Measurements from ENCODE around the gene POC1A. TPM values are rescaled to one million over a fixed set of nuclear protein-coding genes. Genes with fewer than 3 reads are reported as not detected.

POC1A gene
- total and polyA plus RNA-seq, 2 donors (not counting 1 experiment from before 2014, with no cell fraction given): 3.8 to 17.7 TPM

DNA sequence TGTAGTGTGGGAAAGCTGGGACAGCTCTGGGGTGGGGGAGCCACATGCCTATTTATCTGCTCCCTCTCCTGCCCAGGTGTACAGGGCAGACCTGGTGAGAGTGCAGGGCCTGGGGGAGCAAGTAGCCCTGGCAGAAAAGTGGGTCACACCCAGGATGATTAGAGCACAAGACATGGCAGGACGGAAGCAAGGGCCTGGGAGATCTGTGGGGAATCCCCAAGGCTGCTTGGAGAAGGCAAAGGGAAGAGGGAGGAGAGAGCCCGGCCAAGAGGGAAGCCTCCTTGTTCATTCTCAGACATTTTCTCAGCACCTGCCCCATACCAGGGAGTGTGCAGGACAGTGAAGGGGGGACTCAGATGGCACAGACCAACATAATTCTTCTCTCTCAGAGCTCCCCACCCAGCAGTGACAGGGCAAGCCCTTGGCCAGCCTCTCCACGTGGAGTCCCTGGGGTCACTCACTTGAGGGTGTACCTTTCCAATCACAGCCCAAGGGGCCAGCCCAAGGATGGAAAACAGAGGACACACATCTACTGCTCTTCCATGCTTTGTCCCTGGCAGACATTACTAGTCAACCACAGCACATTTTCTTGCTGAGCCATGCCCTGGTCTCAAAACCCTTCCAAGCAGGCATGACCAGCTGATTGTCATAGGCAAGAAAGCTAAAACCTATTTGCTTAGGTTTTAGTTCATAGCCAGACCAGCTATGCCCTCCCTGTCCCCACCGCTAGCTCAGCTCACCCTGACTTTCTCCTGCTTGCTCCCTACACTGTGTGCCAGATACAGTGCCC, 92.9 kb downstream of the POC1A start:
- H3K79me2 ChIP-seq (ENCODE audit: control insufficient read depth, insufficient read depth, low read length): peaks cover 3% of the 10 kb centered on the region
- no peak overlapping the region for H3K4me2 ChIP-seq (ENCODE audit: extremely low read depth, insufficient read depth, low read length)
- H3K9me3 ChIP-seq (ENCODE audit: control insufficient read depth, insufficient read depth, low read depth, low read length): no peaks in the 10 kb centered on the region
- no peak overlapping the region for H2AFZ ChIP-seq (ENCODE audit: low read length)
- no peak overlapping the region for H3K4me3 ChIP-seq (replicated peaks in 1 of 4; ENCODE audit: control extremely low read depth in 1 of 4, insufficient read depth in 1 of 4, low read depth in 3 of 4, low read length in 4 of 4)
- H3K27me3 ChIP-seq (ENCODE audit: control insufficient read depth, insufficient read depth, low read length): no peaks in the 10 kb centered on the region
- no peak overlapping the region for H3K27ac ChIP-seq (ENCODE audit: insufficient read depth, low read length)
- no peaks in the 10 kb centered on the region for H3K36me3 ChIP-seq (ENCODE audit: control insufficient read depth, insufficient read depth, low read length)
- DNase-seq (ENCODE audit: low read depth in 2 of 2): no peak
- H4K20me1 ChIP-seq (ENCODE audit: control insufficient read depth, extremely low read depth, insufficient read depth, low read length): no peaks in the 10 kb centered on the region
- no peak for TF ChIP-seq EZH2 (IDR thresholded peaks at IDR 0.05; ENCODE audit: low read length, missing control alignments)
- TF ChIP-seq, protein P1, sequence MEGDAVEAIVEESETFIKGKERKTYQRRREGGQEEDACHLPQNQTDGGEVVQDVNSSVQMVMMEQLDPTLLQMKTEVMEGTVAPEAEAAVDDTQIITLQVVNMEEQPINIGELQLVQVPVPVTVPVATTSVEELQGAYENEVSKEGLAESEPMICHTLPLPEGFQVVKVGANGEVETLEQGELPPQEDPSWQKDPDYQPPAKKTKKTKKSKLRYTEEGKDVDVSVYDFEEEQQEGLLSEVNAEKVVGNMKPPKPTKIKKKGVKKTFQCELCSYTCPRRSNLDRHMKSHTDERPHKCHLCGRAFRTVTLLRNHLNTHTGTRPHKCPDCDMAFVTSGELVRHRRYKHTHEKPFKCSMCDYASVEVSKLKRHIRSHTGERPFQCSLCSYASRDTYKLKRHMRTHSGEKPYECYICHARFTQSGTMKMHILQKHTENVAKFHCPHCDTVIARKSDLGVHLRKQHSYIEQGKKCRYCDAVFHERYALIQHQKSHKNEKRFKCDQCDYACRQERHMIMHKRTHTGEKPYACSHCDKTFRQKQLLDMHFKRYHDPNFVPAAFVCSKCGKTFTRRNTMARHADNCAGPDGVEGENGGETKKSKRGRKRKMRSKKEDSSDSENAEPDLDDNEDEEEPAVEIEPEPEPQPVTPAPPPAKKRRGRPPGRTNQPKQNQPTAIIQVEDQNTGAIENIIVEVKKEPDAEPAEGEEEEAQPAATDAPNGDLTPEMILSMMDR (conservative IDR thresholded peaks at IDR 0.05 in 1 of 2, IDR thresholded peaks at IDR 0.05 in 1 of 2; ENCODE audit: low read depth in 1 of 2, low read length in 2 of 2): no peak
- H3K9ac ChIP-seq (ENCODE audit: insufficient read depth, low read length): no peak overlapping the region
- H3K4me1 ChIP-seq (ENCODE audit: control insufficient read depth, extremely low read depth, insufficient read depth, low read length): peaks cover 12% of the 10 kb centered on the region

DNA sequence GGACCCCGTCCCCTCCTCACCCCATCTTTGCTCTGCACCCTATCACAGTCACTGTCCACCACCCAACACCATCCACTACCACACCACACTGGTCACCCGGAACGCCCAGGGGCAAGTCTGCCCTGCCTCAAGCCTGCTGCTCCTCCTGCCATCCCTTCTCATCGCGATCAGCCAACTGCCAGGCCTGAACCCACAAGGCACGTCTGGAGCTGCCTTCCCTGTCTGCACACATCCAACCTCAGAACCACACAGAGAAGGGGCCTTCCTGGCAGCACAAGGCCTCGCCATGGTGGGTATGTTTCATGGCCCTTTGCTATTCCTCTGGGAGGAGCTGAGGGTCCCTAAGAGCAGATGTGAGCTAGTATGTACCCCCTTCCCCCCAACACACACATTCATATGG, 94.4 kb downstream of the POC1A start:
- Histone ChIP-seq H3K4me1 (ENCODE audit: control insufficient read depth, extremely low read depth, insufficient read depth, low read length) (peaks cover 12% of the 10 kb centered on the region), H3K36me3 (ENCODE audit: control insufficient read depth, insufficient read depth, low read length) (no peaks in the 10 kb centered on the region), H3K27ac (ENCODE audit: insufficient read depth, low read length) (no peak overlapping the region), H3K27me3 (ENCODE audit: control insufficient read depth, insufficient read depth, low read length) (no peaks in the 10 kb centered on the region), H3K4me3 (replicated peaks in 1 of 4; ENCODE audit: control extremely low read depth in 1 of 4, insufficient read depth in 1 of 4, low read depth in 3 of 4, low read length in 4 of 4) (no peak overlapping the region), H3K4me2 (ENCODE audit: extremely low read depth, insufficient read depth, low read length) (no peak overlapping the region), H3K9ac (ENCODE audit: insufficient read depth, low read length) (no peak overlapping the region), H4K20me1 (ENCODE audit: control insufficient read depth, extremely low read depth, insufficient read depth, low read length) (no peaks in the 10 kb centered on the region), H3K79me2 (ENCODE audit: control insufficient read depth, insufficient read depth, low read length) (peaks cover 14% of the 10 kb centered on the region), H2AFZ (ENCODE audit: low read length) (no peak overlapping the region), H3K9me3 (ENCODE audit: control insufficient read depth, insufficient read depth, low read depth, low read length) (no peaks in the 10 kb centered on the region)
- TF ChIP-seq, protein P1 (conservative IDR thresholded peaks at IDR 0.05 in 1 of 2, IDR thresholded peaks at IDR 0.05 in 1 of 2; ENCODE audit: low read depth in 1 of 2, low read length in 2 of 2): no peak
- TF ChIP-seq EZH2 (IDR thresholded peaks at IDR 0.05; ENCODE audit: low read length, missing control alignments): no peak
- DNase-seq (ENCODE audit: low read depth in 2 of 2): no peak

DNA sequence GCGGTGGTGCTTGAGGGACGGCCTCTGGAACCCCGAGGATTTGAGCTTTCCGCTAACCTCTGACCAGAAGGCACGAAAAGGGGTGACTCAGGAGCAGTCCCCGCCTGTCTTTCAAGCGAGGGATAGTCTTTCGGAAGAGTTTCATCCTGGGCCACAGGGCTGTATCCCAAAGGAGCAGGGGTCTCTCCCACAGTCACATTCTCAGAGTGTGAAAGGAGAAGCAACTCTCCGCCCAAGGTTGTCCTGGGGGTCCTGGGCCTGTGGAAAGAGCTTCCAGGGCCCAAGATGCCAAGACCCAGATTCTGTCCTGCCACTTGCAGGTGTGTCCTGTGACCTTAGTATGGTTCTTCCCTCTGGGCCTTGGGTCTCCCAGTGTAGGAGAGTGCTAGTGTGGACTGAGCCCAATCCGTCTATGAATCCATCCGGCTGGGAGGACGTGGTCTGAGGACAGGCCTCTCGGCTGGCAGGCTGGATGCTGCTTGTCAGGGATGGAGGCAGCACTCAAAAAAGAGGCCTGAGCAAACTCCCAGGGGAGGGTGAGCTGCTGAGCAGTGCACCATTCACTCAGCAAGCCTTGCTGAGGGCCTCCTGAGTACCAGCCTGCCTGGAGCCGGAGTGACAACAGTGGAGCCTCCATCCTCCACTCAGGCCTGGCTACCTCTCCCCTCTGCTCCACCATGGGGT, 96.3 kb downstream of the POC1A start:
- Histone ChIP-seq H3K79me2 (ENCODE audit: control insufficient read depth, insufficient read depth, low read length) (peaks cover 25% of the 10 kb centered on the region), H3K27me3 (ENCODE audit: control insufficient read depth, insufficient read depth, low read length) (no peaks in the 10 kb centered on the region), H3K9ac (ENCODE audit: insufficient read depth, low read length) (peak overlapping the region; percentile 33), H3K9me3 (ENCODE audit: control insufficient read depth, insufficient read depth, low read depth, low read length) (no peaks in the 10 kb centered on the region), H2AFZ (ENCODE audit: low read length) (peak overlapping the region; percentile 95), H3K27ac (ENCODE audit: insufficient read depth, low read length) (no peak overlapping the region), H3K4me2 (ENCODE audit: extremely low read depth, insufficient read depth, low read length) (peak overlapping the region; percentile 95), H3K4me3 (replicated peaks in 1 of 4; ENCODE audit: control extremely low read depth in 1 of 4, insufficient read depth in 1 of 4, low read depth in 3 of 4, low read length in 4 of 4) (peak overlapping the region; percentile 54 to 66 (median 64)), H4K20me1 (ENCODE audit: control insufficient read depth, extremely low read depth, insufficient read depth, low read length) (no peaks in the 10 kb centered on the region), H3K36me3 (ENCODE audit: control insufficient read depth, insufficient read depth, low read length) (peaks cover 6% of the 10 kb centered on the region), H3K4me1 (ENCODE audit: control insufficient read depth, extremely low read depth, insufficient read depth, low read length) (peaks cover 26% of the 10 kb centered on the region)
- no peak for TF ChIP-seq EZH2 (IDR thresholded peaks at IDR 0.05; ENCODE audit: low read length, missing control alignments)
- TF ChIP-seq, protein P1 (conservative IDR thresholded peaks at IDR 0.05 in 1 of 2, IDR thresholded peaks at IDR 0.05 in 1 of 2; ENCODE audit: low read depth in 1 of 2, low read length in 2 of 2): peak in 1 of 2 donors; percentile 3
- no peak for DNase-seq (ENCODE audit: low read depth in 2 of 2)

All from fibroblast of lung (primary cell).